ENCODE measurements around the gene KCTD19.

The KCTD19 gene

DNA sequence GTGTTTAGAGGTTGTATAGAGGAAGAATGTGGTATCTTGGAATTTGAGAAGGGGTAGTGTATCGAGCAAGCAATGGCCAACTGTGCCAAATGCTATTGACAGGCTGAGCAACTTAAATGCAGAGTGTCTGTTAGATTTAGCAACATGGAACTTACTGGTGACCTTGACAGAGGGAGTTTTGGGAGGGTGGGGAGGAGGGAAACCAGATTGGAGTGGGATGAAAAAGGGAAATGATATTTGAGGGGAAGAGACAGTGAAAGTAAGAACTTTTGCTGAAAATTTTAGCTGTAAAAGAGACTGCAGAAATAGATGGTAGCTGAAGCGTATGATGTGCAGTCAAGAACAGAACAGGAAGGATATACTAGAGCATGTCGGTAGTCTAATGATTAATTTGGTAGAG is 1.2 kb upstream of the KCTD19 start:
- TF ChIP-seq, protein P1, sequence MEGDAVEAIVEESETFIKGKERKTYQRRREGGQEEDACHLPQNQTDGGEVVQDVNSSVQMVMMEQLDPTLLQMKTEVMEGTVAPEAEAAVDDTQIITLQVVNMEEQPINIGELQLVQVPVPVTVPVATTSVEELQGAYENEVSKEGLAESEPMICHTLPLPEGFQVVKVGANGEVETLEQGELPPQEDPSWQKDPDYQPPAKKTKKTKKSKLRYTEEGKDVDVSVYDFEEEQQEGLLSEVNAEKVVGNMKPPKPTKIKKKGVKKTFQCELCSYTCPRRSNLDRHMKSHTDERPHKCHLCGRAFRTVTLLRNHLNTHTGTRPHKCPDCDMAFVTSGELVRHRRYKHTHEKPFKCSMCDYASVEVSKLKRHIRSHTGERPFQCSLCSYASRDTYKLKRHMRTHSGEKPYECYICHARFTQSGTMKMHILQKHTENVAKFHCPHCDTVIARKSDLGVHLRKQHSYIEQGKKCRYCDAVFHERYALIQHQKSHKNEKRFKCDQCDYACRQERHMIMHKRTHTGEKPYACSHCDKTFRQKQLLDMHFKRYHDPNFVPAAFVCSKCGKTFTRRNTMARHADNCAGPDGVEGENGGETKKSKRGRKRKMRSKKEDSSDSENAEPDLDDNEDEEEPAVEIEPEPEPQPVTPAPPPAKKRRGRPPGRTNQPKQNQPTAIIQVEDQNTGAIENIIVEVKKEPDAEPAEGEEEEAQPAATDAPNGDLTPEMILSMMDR (IDR thresholded peaks at IDR 0.05; ENCODE audit: low read depth, low read length): no peak
- DNase-seq (ENCODE audit: low read depth in 2 of 2): no peak
- H3K4me3 ChIP-seq (replicated peaks in 1 of 2; ENCODE audit: low read depth in 2 of 2, low read length in 2 of 2): no peak overlapping the region

DNA sequence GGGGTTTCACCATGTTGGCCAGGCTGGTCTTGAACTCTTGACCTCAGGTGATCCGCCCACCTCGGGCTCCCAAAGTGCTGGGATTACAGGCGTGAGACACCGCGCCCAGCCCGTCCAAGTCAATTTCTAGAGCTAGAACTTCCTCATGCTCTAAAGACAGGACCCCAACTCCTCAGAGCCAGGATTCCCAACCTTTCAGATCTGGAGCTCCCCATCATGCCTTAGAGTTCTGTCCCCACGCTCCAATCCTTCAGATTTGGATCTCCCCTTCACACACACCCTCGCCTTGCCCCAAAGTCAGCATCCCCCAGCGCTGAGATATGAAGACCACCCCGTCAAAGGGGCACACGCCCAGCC is 448 bp downstream of the KCTD19 start:
- DNase-seq (ENCODE audit: low read depth in 2 of 2): no peak
- TF ChIP-seq, protein P1 (IDR thresholded peaks at IDR 0.05; ENCODE audit: low read depth, low read length): no peak
- H3K4me3 ChIP-seq (replicated peaks in 1 of 2; ENCODE audit: low read depth in 2 of 2, low read length in 2 of 2): peak overlapping the region; percentile 14 to 38

DNA sequence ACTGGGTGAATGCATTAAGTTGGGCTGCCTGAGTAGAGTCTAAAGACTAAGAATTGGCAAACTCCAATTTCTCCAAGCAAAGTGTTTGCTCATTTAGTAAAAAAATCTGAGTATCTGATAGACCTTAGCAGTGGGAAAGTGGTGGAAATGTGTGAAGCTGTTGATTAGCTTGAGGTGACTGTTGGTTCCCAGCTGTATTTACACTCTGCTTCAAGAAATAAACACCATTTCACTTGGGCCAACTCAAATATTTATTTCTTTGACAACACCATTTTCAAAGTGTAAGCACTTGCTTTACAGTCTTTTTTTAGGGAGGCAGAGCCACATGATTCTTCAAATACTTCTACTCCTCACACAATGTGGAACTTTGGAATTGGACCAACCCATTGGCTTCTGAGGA is 8.7 kb downstream of the KCTD19 start:
- TF ChIP-seq, protein P1 (IDR thresholded peaks at IDR 0.05; ENCODE audit: low read depth, low read length): no peak
- no peak overlapping the region for H3K4me3 ChIP-seq (replicated peaks in 1 of 2; ENCODE audit: low read depth in 2 of 2, low read length in 2 of 2)
- no peak for DNase-seq (ENCODE audit: low read depth in 2 of 2)

DNA sequence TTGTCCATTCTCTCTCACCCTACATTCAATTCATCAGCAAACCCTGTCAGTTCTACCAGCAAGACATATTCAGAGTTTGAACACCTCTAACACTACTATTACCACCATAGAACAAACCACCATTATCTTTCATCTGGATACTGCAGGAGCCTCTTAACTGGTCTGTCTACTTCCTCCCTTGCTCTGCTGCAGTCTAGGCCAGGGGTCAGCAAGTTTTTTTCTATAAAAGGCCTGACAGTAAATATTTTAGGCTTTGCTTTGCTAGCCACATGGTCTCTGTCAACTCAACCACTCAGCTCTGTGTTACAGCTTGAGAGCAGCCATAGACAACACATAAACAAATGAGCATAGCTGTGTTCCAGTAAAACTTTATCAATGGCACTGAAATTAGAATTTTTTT is 13.8 kb downstream of the KCTD19 start:
- TF ChIP-seq, protein P1 (IDR thresholded peaks at IDR 0.05; ENCODE audit: low read depth, low read length): no peak
- peak; percentile 10 to 40 for DNase-seq (ENCODE audit: low read depth in 2 of 2)
- H3K4me3 ChIP-seq (replicated peaks in 1 of 2; ENCODE audit: low read depth in 2 of 2, low read length in 2 of 2): no peak overlapping the region

DNA sequence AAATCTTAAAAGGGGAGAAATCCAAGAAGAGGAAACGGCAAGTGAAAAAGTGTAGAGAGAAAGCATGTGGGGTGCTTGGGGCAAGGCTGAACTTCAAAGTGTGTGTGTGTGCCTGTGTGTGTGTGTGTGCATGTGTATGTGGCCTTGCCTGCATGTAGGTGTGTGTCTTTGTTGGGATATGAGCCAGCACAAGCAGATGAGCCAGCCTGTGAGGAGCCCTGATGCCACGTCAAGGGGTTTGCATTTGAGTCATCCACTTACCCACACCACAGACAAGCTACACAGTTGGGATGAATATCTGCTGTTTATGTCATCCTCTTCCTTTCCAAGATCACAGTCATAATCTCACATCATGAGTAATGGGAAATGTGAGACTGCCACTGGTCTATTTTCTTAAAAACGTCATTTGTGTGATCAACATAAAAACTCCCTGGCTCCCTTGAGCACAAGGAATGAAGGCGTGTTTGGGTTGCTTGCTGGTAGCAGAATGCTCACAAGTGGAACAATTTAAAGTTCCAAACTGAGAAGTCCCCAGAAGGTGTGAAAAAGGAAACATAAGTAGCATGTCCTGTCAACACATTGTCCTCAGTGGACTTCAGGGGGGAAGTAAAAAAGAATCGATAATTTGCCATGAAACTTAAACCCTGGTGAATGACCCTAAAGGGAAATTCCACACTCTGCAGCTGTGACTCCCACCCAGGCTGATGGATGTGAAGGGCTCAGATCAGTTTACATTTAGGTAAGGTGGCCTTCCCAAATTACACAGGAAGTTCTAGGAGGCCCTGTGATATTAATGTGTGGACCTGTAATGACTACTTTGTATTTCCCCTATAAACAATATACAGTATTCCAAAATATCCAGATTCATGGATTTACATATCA is 14.7 kb downstream of the KCTD19 start:
- TF ChIP-seq, protein P1 (IDR thresholded peaks at IDR 0.05; ENCODE audit: low read depth, low read length): no peak
- H3K4me3 ChIP-seq (replicated peaks in 1 of 2; ENCODE audit: low read depth in 2 of 2, low read length in 2 of 2): no peak overlapping the region
- peak; percentile 97 to 100 for DNase-seq (ENCODE audit: low read depth in 2 of 2)

DNA sequence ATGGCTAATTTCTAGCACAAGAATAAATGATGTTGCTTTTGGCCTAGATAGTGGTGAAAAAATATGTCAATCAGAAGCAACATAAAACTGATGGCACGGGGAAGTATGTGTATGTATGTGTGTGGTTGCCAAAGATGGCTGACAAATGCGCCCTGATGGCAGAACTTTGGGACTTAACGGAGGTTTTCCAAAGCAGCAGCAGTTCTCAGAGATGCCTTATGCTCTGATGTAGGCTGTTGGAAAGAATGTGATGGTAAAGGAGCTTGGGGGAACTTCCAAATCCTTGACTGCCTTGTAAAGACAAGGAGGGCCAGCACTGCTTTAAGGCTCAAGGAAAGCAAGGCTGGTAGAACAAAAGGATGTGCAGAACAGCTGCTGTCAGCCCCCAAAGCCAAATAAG is 16.0 kb downstream of the KCTD19 start:
- TF ChIP-seq, protein P1 (IDR thresholded peaks at IDR 0.05; ENCODE audit: low read depth, low read length): no peak
- no peak for DNase-seq (ENCODE audit: low read depth in 2 of 2)
- no peak overlapping the region for H3K4me3 ChIP-seq (replicated peaks in 1 of 2; ENCODE audit: low read depth in 2 of 2, low read length in 2 of 2)
